Panc1 (cell line): Measurements from ENCODE around the gene SYTL1.

Source experiments
- CTCF ChIP-seq: fragments of 450-650 bp; IDR thresholded peaks from 2 replicates; pipeline ENCODE4 v1.5.1; 2017; ENCODE audit warnings: mild to moderate bottlenecking
- POLR2AphosphoS5 ChIP-seq: IDR thresholded peaks from 2 replicates; pipeline ENCODE4 v1.6.1; 2012; ENCODE audit warnings: mild to moderate bottlenecking, low read depth, low read length, moderate library complexity
- TF ChIP-seq, protein P1 (sequence below), 2 experiments: IDR thresholded peaks; 2 replicates each; pipeline ENCODE4 v1.6.1; 2011 to 2012; ENCODE audit warnings: low read depth in 2 of 2, control low read depth in 1 of 2, low read length in 1 of 2, mild to moderate bottlenecking in 1 of 2, moderate library complexity in 1 of 2; ENCODE audit not compliant: insufficient read depth in 1 of 2

- TF ChIP-seq CTCF (no peak), POLR2AphosphoS5 (no peak)
- TF ChIP-seq, protein P1, sequence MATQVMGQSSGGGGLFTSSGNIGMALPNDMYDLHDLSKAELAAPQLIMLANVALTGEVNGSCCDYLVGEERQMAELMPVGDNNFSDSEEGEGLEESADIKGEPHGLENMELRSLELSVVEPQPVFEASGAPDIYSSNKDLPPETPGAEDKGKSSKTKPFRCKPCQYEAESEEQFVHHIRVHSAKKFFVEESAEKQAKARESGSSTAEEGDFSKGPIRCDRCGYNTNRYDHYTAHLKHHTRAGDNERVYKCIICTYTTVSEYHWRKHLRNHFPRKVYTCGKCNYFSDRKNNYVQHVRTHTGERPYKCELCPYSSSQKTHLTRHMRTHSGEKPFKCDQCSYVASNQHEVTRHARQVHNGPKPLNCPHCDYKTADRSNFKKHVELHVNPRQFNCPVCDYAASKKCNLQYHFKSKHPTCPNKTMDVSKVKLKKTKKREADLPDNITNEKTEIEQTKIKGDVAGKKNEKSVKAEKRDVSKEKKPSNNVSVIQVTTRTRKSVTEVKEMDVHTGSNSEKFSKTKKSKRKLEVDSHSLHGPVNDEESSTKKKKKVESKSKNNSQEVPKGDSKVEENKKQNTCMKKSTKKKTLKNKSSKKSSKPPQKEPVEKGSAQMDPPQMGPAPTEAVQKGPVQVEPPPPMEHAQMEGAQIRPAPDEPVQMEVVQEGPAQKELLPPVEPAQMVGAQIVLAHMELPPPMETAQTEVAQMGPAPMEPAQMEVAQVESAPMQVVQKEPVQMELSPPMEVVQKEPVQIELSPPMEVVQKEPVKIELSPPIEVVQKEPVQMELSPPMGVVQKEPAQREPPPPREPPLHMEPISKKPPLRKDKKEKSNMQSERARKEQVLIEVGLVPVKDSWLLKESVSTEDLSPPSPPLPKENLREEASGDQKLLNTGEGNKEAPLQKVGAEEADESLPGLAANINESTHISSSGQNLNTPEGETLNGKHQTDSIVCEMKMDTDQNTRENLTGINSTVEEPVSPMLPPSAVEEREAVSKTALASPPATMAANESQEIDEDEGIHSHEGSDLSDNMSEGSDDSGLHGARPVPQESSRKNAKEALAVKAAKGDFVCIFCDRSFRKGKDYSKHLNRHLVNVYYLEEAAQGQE (IDR thresholded peaks at IDR 0.05; ENCODE audit: insufficient read depth in 1 of 2, low read depth in 2 of 2, low read length in 1 of 2), result no peak
Measured at GRCh38 chr1:27331922-27332321, 9.9 kb upstream of the SYTL1 start.
